IMR-90 (cell line): ENCODE measurements around the gene KRT76.

ENCODE experiments used
- CEBPB ChIP-seq: IDR thresholded peaks from 2 replicates; pipeline ENCODE4 v1.6.1; 2012; ENCODE audit warnings: low read depth, low read length, improper control_type of control experiment
- CHD1 ChIP-seq: IDR thresholded peaks from 2 replicates; pipeline ENCODE4 v1.6.1; 2012; ENCODE audit warnings: low read depth, low read length, improper control_type of control experiment
- CTCF ChIP-seq: conservative IDR thresholded peaks from 2 replicates; pipeline ENCODE4 v1.5.1; 2012; ENCODE audit warnings: mild to moderate bottlenecking, low read depth, low read length, improper control_type of control experiment
- FOS ChIP-seq: fragments of 150-350 bp; IDR thresholded peaks from 2 replicates; pipeline ENCODE4 v1.6.1; 2016; ENCODE audit warnings: low read depth, low read length
- MAZ ChIP-seq: IDR thresholded peaks from 2 replicates; pipeline ENCODE4 v1.6.1; 2012; ENCODE audit warnings: low read depth, mild to moderate bottlenecking, low read length, improper control_type of control experiment, moderate library complexity, borderline replicate concordance
- MXI1 ChIP-seq: IDR thresholded peaks from 2 replicates; pipeline ENCODE4 v1.6.1; 2012; ENCODE audit warnings: low read depth, mild to moderate bottlenecking, low read length, moderate library complexity, borderline replicate concordance
- NFE2L2 ChIP-seq: fragments of 150-350 bp; IDR thresholded peaks from 2 replicates; pipeline ENCODE4 v1.6.1; 2016; ENCODE audit warnings: low read depth, mild to moderate bottlenecking, low read length
- POLR2A ChIP-seq: IDR thresholded peaks from 2 replicates; pipeline ENCODE4 v1.6.1; 2012; ENCODE audit warnings: mild to moderate bottlenecking, low read depth, low read length
- RAD21 ChIP-seq: IDR thresholded peaks from 2 replicates; pipeline ENCODE4 v1.6.1; 2012; ENCODE audit warnings: low read length, improper control_type of control experiment
- RFX5 ChIP-seq: IDR thresholded peaks from 2 replicates; pipeline ENCODE4 v1.8.0; 2012; ENCODE audit warnings: low read depth, mild to moderate bottlenecking, low read length, moderate library complexity
- SMC3 ChIP-seq: fragments of 150-350 bp; IDR thresholded peaks from 2 replicates; pipeline ENCODE4 v1.6.1; 2016; ENCODE audit warnings: low read depth, mild to moderate bottlenecking, antibody characterized with exemption, low read length, moderate library complexity
- USF2 ChIP-seq: fragments of 150-350 bp; IDR thresholded peaks from 2 replicates; pipeline ENCODE4 v1.6.1; 2017; ENCODE audit warnings: mild to moderate bottlenecking, antibody characterized with exemption, low read length, low read depth

- TF ChIP-seq CTCF, result no peak
- no peak for TF ChIP-seq POLR2A
- no peak for TF ChIP-seq USF2
- TF ChIP-seq CHD1, result no peak
- TF ChIP-seq MXI1, result no peak
- no peak for TF ChIP-seq MAZ
- TF ChIP-seq RAD21, result no peak
- TF ChIP-seq SMC3, result no peak
- TF ChIP-seq CEBPB, result no peak
- TF ChIP-seq NFE2L2, result no peak
- no peak for TF ChIP-seq RFX5
- no peak for TF ChIP-seq FOS
Observed at GRCh38 chr12:52763991-52764390, 13.2 kb downstream of the KRT76 start.
